ENCODE results near the gene APOB.

APOB gene

GRCh38 chr2:20985062-20985461, 58.8 kb downstream of the APOB start:
- no peaks in the 10 kb centered on the region for H3K27me3 ChIP-seq (ENCODE audit: control insufficient read depth, low read length)
- H3F3A ChIP-seq (ENCODE audit: control insufficient read depth, insufficient read depth) = no peaks in the 10 kb centered on the region
- no peaks in the 10 kb centered on the region for H3K79me2 ChIP-seq (ENCODE audit: control insufficient read depth, low read length)
- no peak overlapping the region for H3K4me2 ChIP-seq (ENCODE audit: low read length)
- H3K27ac ChIP-seq (ENCODE audit: low read depth, low read length) = no peak overlapping the region
- no peak overlapping the region for H3K4me3 ChIP-seq (ENCODE audit: low read length)
- no peaks in the 10 kb centered on the region for H4K20me1 ChIP-seq (ENCODE audit: control insufficient read depth, insufficient read depth, low read depth, low read length)
- no peaks in the 10 kb centered on the region for H3K9me3 ChIP-seq (ENCODE audit: control insufficient read depth, insufficient read depth, low read length)
- H3K9me2 ChIP-seq (replicated peaks; ENCODE audit: control insufficient read depth, low read length) = no peaks in the 10 kb centered on the region
- TF ChIP-seq EZH2phosphoT487 (IDR thresholded peaks at IDR 0.05; ENCODE audit: borderline replicate concordance, low read length) (no peak), CTCF (IDR thresholded peaks at IDR 0.05; ENCODE audit: low read depth, low read length, poor library complexity, severe bottlenecking) (no peak)
- no peaks in the 10 kb centered on the region for H3K4me1 ChIP-seq (ENCODE audit: control insufficient read depth, low read length)
- no peaks in the 10 kb centered on the region for H3K36me3 ChIP-seq (ENCODE audit: control insufficient read depth, low read length)

- H3K4me3 ChIP-seq (ENCODE audit: low read length) = no peak overlapping the region
- no peaks in the 10 kb centered on the region for H3K9me2 ChIP-seq (replicated peaks; ENCODE audit: control insufficient read depth, low read length)
- TF ChIP-seq CTCF (IDR thresholded peaks at IDR 0.05; ENCODE audit: low read depth, low read length, poor library complexity, severe bottlenecking) (no peak), EZH2phosphoT487 (IDR thresholded peaks at IDR 0.05; ENCODE audit: borderline replicate concordance, low read length) (no peak)
- H3K4me1 ChIP-seq (ENCODE audit: control insufficient read depth, low read length) = no peaks in the 10 kb centered on the region
- H3K9me3 ChIP-seq (ENCODE audit: control insufficient read depth, insufficient read depth, low read length) = no peaks in the 10 kb centered on the region
- no peaks in the 10 kb centered on the region for H3F3A ChIP-seq (ENCODE audit: control insufficient read depth, insufficient read depth)
- no peaks in the 10 kb centered on the region for H4K20me1 ChIP-seq (ENCODE audit: control insufficient read depth, insufficient read depth, low read depth, low read length)
- H3K79me2 ChIP-seq (ENCODE audit: control insufficient read depth, low read length) = no peaks in the 10 kb centered on the region
- no peaks in the 10 kb centered on the region for H3K27me3 ChIP-seq (ENCODE audit: control insufficient read depth, low read length)
- H3K36me3 ChIP-seq (ENCODE audit: control insufficient read depth, low read length) = no peaks in the 10 kb centered on the region
- H3K4me2 ChIP-seq (ENCODE audit: low read length) = no peak overlapping the region
- H3K27ac ChIP-seq (ENCODE audit: low read depth, low read length) = no peak overlapping the region
These were observed 59.5 kb downstream of the APOB start for GRCh38 chr2:20984408-20984807.

GRCh38 chr2:20983844-20984243, 60.0 kb downstream of the APOB start:
- H4K20me1 ChIP-seq (ENCODE audit: control insufficient read depth, insufficient read depth, low read depth, low read length) = no peaks in the 10 kb centered on the region
- H3K9me3 ChIP-seq (ENCODE audit: control insufficient read depth, insufficient read depth, low read length) = no peaks in the 10 kb centered on the region
- H3F3A ChIP-seq (ENCODE audit: control insufficient read depth, insufficient read depth) = no peaks in the 10 kb centered on the region
- no peak for TF ChIP-seq CTCF (IDR thresholded peaks at IDR 0.05; ENCODE audit: low read depth, low read length, poor library complexity, severe bottlenecking)
- no peak for TF ChIP-seq EZH2phosphoT487 (IDR thresholded peaks at IDR 0.05; ENCODE audit: borderline replicate concordance, low read length)
- H3K79me2 ChIP-seq (ENCODE audit: control insufficient read depth, low read length) = no peaks in the 10 kb centered on the region
- no peaks in the 10 kb centered on the region for H3K36me3 ChIP-seq (ENCODE audit: control insufficient read depth, low read length)
- H3K27ac ChIP-seq (ENCODE audit: low read depth, low read length) = no peak overlapping the region
- no peak overlapping the region for H3K4me3 ChIP-seq (ENCODE audit: low read length)
- no peaks in the 10 kb centered on the region for H3K27me3 ChIP-seq (ENCODE audit: control insufficient read depth, low read length)
- H3K9me2 ChIP-seq (replicated peaks; ENCODE audit: control insufficient read depth, low read length) = no peaks in the 10 kb centered on the region
- H3K4me1 ChIP-seq (ENCODE audit: control insufficient read depth, low read length) = no peaks in the 10 kb centered on the region
- no peak overlapping the region for H3K4me2 ChIP-seq (ENCODE audit: low read length)

- Histone ChIP-seq H3K9me3 (ENCODE audit: control insufficient read depth, insufficient read depth, low read length) (no peaks in the 10 kb centered on the region), H3K4me1 (ENCODE audit: control insufficient read depth, low read length) (no peaks in the 10 kb centered on the region), H3K4me2 (ENCODE audit: low read length) (no peak overlapping the region), H3K36me3 (ENCODE audit: control insufficient read depth, low read length) (no peaks in the 10 kb centered on the region), H3F3A (ENCODE audit: control insufficient read depth, insufficient read depth) (no peaks in the 10 kb centered on the region), H3K27me3 (ENCODE audit: control insufficient read depth, low read length) (no peaks in the 10 kb centered on the region), H3K9me2 (replicated peaks; ENCODE audit: control insufficient read depth, low read length) (no peaks in the 10 kb centered on the region), H3K4me3 (ENCODE audit: low read length) (no peak overlapping the region), H4K20me1 (ENCODE audit: control insufficient read depth, insufficient read depth, low read depth, low read length) (no peaks in the 10 kb centered on the region), H3K27ac (ENCODE audit: low read depth, low read length) (no peak overlapping the region), H3K79me2 (ENCODE audit: control insufficient read depth, low read length) (no peaks in the 10 kb centered on the region)
- TF ChIP-seq EZH2phosphoT487 (IDR thresholded peaks at IDR 0.05; ENCODE audit: borderline replicate concordance, low read length) = no peak
- no peak for TF ChIP-seq CTCF (IDR thresholded peaks at IDR 0.05; ENCODE audit: low read depth, low read length, poor library complexity, severe bottlenecking)
These were observed 61.0 kb downstream of the APOB start for GRCh38 chr2:20982861-20983260.

Data from DOHH2 (cell line).